Thoracic aorta (tissue), 2 donors: ENCODE measurements around the gene CENPL. TPM values are rescaled to one million over a fixed set of nuclear protein-coding genes. Genes with fewer than 3 reads are reported as not detected.
A peak's percentile ranks its signal among the peaks of the same experiment; 100 is the strongest.

ENCODE experiments used
- ATAC-seq: fragments of 150-250 bp; one replicate; pipeline ENCODE4 v1.8.0; 2017; ENCODE audit warnings: low read depth; ENCODE audit not compliant: insufficient number of reproducible peaks, low FRiP score
- DNase-seq: peaks from one replicate; pipeline ENCODE4 v3.0.0-alpha.2; 2020; ENCODE audit warnings: low spot score
- H3K27ac ChIP-seq, 2 donors: fragments of 200-600 bp; sonication (generic); 1 replicate in 1 of 2; 2 replicates in 1 of 2; pipeline ENCODE4 v1.5.1; 2016; ENCODE audit warnings: mild to moderate bottlenecking in 2 of 2, moderate library complexity in 2 of 2
- H3K27me3 ChIP-seq: fragments of 200-600 bp; sonication (generic); replicated peaks from 2 replicates; pipeline ENCODE4 v1.6.0; 2016; ENCODE audit warnings: mild to moderate bottlenecking; ENCODE audit not compliant: insufficient read depth
- H3K36me3 ChIP-seq: fragments of 200-600 bp; sonication (generic); one replicate; pipeline ENCODE4 v1.5.1; 2016
- H3K4me1 ChIP-seq, 2 donors: fragments of 200-600 bp; sonication (generic); 1 replicate in 1 of 2; 2 replicates in 1 of 2; pipeline versions ENCODE4 v1.5.1 to v1.6.0; 2016; ENCODE audit warnings: low read depth in 2 of 2, mild to moderate bottlenecking in 1 of 2; ENCODE audit not compliant: control insufficient read depth in 1 of 2
- H3K4me3 ChIP-seq: fragments of 200-600 bp; sonication (generic); 2 replicates; pipeline ENCODE4 v1.5.1; 2016; ENCODE audit warnings: mild to moderate bottlenecking
- H3K9me3 ChIP-seq: fragments of 200-600 bp; sonication (generic); 2 replicates; pipeline ENCODE4 v1.5.1; 2016
- total RNA-seq, 2 donors: library from RNA; depleted of rRNA; stranded (reverse); fragments of >200 nt; gene quantifications; one replicate each; pipeline versions ENCODE4 v1.1.0 to v1.2.3, GENCODE V29; 2016
- TF ChIP-seq, protein P1 (sequence below): fragments of 200-600 bp; sonication (generic); IDR thresholded peaks from one replicate; pipeline ENCODE4 v1.5.1; 2019; ENCODE audit warnings: antibody characterized with exemption

CENPL gene
- total RNA-seq, 2 donors from 2014 or later: 1.5 to 3.3 TPM

DNA sequence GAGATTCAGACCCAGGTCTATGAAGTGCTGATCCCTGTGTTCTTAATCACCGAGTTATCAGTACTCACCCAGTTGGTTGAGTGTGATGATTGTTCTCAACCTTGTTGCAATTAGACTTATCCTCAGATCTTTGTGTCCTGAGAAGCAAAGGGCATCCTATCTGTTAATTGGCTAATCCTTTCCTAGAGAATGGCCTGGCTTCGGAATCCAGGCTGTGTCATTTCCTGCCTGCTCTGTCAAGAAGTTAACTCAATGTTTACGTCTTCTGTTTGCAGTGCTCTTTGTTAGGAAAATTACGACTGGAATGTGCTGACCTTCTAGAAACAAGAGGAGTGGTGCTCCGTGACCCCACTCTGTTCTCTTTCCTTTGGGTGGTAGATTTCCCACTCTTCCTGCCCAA is 28.4 kb upstream of the CENPL start:
- Histone ChIP-seq H3K27ac (no peak overlapping the region), H3K36me3 (no peaks in the 10 kb centered on the region), H3K4me3 (no peak overlapping the region), H3K9me3 (no peaks in the 10 kb centered on the region), H3K27me3 (no peaks in the 10 kb centered on the region), H3K4me1 (no peaks in the 10 kb centered on the region)
- TF ChIP-seq, protein P1, sequence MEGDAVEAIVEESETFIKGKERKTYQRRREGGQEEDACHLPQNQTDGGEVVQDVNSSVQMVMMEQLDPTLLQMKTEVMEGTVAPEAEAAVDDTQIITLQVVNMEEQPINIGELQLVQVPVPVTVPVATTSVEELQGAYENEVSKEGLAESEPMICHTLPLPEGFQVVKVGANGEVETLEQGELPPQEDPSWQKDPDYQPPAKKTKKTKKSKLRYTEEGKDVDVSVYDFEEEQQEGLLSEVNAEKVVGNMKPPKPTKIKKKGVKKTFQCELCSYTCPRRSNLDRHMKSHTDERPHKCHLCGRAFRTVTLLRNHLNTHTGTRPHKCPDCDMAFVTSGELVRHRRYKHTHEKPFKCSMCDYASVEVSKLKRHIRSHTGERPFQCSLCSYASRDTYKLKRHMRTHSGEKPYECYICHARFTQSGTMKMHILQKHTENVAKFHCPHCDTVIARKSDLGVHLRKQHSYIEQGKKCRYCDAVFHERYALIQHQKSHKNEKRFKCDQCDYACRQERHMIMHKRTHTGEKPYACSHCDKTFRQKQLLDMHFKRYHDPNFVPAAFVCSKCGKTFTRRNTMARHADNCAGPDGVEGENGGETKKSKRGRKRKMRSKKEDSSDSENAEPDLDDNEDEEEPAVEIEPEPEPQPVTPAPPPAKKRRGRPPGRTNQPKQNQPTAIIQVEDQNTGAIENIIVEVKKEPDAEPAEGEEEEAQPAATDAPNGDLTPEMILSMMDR: no peak
- ATAC-seq: no peak
- no peak for DNase-seq

DNA sequence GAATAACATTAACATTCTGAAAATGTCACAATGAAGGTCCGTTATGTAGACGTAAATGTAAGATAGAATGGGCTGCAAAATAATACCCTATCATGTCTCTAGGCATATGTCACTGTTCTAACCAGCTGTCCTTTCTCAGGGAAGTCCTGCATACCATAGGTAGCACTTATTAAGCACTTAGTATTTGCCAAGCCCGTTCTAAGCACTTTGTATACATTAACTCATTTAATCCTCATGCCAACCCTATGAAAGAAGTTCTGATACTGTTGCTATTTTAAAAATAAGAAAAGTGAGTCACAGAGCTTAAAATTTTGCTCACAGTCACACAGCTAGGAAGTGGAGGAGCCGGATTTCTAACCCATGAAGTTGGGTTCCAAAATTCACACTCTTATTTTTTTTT is 27.4 kb upstream of the CENPL start:
- no peak for DNase-seq
- no peak for ATAC-seq
- Histone ChIP-seq H3K9me3 (no peaks in the 10 kb centered on the region), H3K36me3 (no peaks in the 10 kb centered on the region), H3K4me3 (no peak overlapping the region), H3K4me1 (no peaks in the 10 kb centered on the region), H3K27me3 (no peaks in the 10 kb centered on the region), H3K27ac (no peak overlapping the region)
- TF ChIP-seq, protein P1: no peak

DNA sequence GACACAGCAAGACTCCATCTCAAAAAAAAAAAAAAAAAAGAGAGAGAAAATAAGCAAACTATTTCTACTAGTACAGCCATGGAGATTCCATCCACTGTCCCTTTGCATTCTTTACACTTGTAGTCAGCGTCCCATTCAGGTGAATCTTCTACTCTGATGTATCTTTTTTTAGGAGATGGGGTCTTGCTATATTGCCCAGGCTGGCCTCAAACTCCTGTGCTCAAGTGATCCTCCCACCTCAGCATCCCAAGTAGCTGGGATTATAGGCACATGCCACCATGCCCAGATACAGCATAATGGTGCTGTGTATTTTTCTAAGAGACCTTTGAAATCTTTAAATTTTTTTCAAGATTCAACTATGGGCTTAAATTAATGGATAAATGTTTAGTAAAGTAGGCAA is 8.1 kb upstream of the CENPL start:
- Histone ChIP-seq H3K4me1 (no peaks in the 10 kb centered on the region), H3K36me3 (peaks cover 10% of the 10 kb centered on the region), H3K9me3 (no peaks in the 10 kb centered on the region), H3K4me3 (no peak overlapping the region), H3K27ac (no peak overlapping the region), H3K27me3 (no peaks in the 10 kb centered on the region)
- DNase-seq: no peak
- TF ChIP-seq, protein P1: no peak
- no peak for ATAC-seq

DNA sequence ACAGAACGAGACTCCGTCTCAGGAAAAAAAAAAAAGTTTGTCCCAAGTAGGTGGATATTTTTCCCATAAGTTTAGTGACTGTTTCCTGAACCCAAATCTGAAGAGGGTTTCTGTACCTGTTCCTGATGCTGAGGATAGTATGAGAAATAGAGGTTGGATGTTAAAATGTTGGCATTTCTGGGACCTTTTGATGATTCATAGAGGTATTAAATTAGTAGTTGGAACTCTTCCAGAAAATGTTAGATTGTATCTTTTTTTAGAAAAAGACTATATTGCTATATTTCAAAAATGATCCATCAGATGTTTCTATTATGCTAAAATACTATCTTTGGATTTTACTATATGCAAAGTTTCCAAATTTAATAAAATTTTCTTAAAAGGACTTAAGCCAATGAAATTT is 2.9 kb upstream of the CENPL start:
- ATAC-seq: no peak
- Histone ChIP-seq H3K27ac (no peak overlapping the region), H3K27me3 (no peaks in the 10 kb centered on the region), H3K4me1 (peaks cover 7 to 11% of the 10 kb centered on the region in 2 donors), H3K4me3 (no peak overlapping the region), H3K9me3 (no peaks in the 10 kb centered on the region), H3K36me3 (no peaks in the 10 kb centered on the region)
- TF ChIP-seq, protein P1: no peak
- DNase-seq: no peak

DNA sequence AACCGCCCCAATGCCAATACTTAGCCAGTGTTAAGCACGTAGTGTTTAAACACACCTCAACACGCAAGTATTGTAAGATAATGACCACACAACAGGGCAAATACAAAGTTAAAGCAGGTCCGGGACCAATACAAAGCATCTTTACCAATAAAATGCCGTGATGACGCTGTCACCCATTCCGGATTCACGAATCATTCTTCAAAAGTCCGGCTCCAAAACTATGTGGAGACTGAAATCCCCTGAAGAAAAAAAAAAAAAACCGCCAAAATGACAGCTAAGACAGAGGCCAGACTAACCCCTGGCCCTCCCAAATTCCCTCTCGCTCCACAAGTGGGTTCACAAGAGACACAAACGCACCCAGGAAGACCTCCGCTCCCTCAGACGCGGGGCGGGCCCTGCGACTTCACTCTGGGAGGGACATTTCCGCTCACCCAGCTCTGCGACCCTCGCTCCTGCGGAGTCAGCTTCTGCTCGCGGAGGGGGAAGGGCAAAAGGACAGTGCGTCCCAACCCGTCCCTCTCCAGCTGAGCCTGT is 835 bp downstream of the CENPL start:
- Histone ChIP-seq H3K27ac (peak overlapping the region; percentile 90 to 96), H3K4me3 (peak overlapping the region; percentile 92), H3K9me3 (no peaks in the 10 kb centered on the region), H3K36me3 (no peaks in the 10 kb centered on the region), H3K27me3 (no peaks in the 10 kb centered on the region), H3K4me1 (peaks cover 7 to 11% of the 10 kb centered on the region in 2 donors)
- DNase-seq: no peak
- ATAC-seq: no peak
- TF ChIP-seq, protein P1: no peak
